Stomach smooth muscle (tissue), 2 donors: ENCODE data around the gene VTI1B.

Experiments used
- H3K27ac ChIP-seq: one replicate; pipeline ENCODE4 v1.7.0; 2013; ENCODE audit warnings: mild to moderate bottlenecking, low read length, inconsistent platforms
- H3K27me3 ChIP-seq, 2 donors: one replicate each; pipeline ENCODE4 v1.7.0; 2013; ENCODE audit warnings: low read length in 2 of 2; ENCODE audit not compliant: insufficient read depth in 2 of 2, control insufficient read depth in 1 of 2
- H3K36me3 ChIP-seq, 2 donors: one replicate each; pipeline ENCODE4 v1.7.0; 2013; ENCODE audit warnings: low read length in 2 of 2; ENCODE audit not compliant: control insufficient read depth in 2 of 2, insufficient read depth in 2 of 2
- H3K4me1 ChIP-seq: one replicate; pipeline ENCODE4 v1.7.0; 2013; ENCODE audit warnings: low read length; ENCODE audit not compliant: control insufficient read depth, insufficient read depth
- H3K4me3 ChIP-seq, 2 donors: one replicate each; pipeline ENCODE4 v1.7.0; 2013; ENCODE audit warnings: low read length in 2 of 2
- H3K9ac ChIP-seq, 2 donors: one replicate each; pipeline ENCODE4 v1.7.0; 2013; ENCODE audit warnings: low read length in 2 of 2, mild to moderate bottlenecking in 1 of 2
- H3K9me3 ChIP-seq, 2 donors: one replicate each; pipeline ENCODE4 v1.7.0; 2013; ENCODE audit warnings: low read length in 2 of 2; ENCODE audit not compliant: control insufficient read depth in 2 of 2
- donor health status: healthy.
- donor health status: Pancreatic carcinoma.

Gene VTI1B

DNA sequence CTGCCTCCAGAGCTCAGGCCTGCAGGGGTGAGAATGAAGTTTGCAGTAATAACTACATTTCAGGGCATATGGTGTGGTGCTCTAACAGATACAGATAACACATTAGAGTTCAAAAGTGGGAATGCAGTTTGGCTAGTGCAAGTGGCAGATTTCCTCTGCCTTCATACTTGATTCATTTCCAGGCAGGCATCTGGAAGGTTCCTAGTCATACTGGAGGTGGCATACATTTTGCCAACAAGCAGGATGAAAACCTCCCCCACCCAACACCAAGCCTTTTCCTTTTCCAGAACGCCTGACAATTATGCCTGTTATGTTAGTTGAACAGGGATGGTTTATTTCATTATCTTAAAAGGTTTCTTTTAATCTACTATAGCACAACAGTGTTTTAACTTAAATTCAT lies 24.3 kb downstream of the VTI1B start:
- peaks cover 12% of the 10 kb centered on the region for H3K4me1 ChIP-seq
- no peaks in the 10 kb centered on the region for H3K27me3 ChIP-seq
- no peak overlapping the region for H3K27ac ChIP-seq
- no peaks in the 10 kb centered on the region for H3K9me3 ChIP-seq
- no peak overlapping the region for H3K4me3 ChIP-seq
- H3K9ac ChIP-seq: no peak overlapping the region
- H3K36me3 ChIP-seq: peaks cover 40 to 48% of the 10 kb centered on the region in 2 donors

GRCh38 chr14:67646131-67646530 lies 28.3 kb downstream of the VTI1B start:
- H3K9ac ChIP-seq: no peak overlapping the region
- H3K4me1 ChIP-seq: peaks cover 8% of the 10 kb centered on the region
- H3K4me3 ChIP-seq: no peak overlapping the region
- no peaks in the 10 kb centered on the region for H3K27me3 ChIP-seq
- H3K9me3 ChIP-seq: no peaks in the 10 kb centered on the region
- no peak overlapping the region for H3K27ac ChIP-seq
- H3K36me3 ChIP-seq: peaks cover 26 to 34% of the 10 kb centered on the region in 2 donors

- Histone ChIP-seq H3K27ac (no peak overlapping the region), H3K4me1 (peaks cover 8% of the 10 kb centered on the region), H3K9ac (no peak overlapping the region), H3K9me3 (no peaks in the 10 kb centered on the region), H3K4me3 (no peak overlapping the region), H3K36me3 (peaks cover 19 to 27% of the 10 kb centered on the region in 2 donors), H3K27me3 (no peaks in the 10 kb centered on the region)
These were observed 29.0 kb downstream of the VTI1B start for GRCh38 chr14:67645414-67645813.

GRCh38 chr14:67644428-67644827 lies 30.0 kb downstream of the VTI1B start:
- Histone ChIP-seq H3K27ac (no peak overlapping the region), H3K36me3 (peaks cover 10 to 18% of the 10 kb centered on the region in 2 donors), H3K27me3 (no peaks in the 10 kb centered on the region), H3K9me3 (no peaks in the 10 kb centered on the region), H3K4me3 (no peak overlapping the region), H3K9ac (no peak overlapping the region), H3K4me1 (peaks cover 6% of the 10 kb centered on the region)

GRCh38 chr14:67643713-67644112 lies 30.7 kb downstream of the VTI1B start:
- Histone ChIP-seq H3K4me1 (peaks cover 6% of the 10 kb centered on the region), H3K9ac (no peak overlapping the region), H3K27ac (no peak overlapping the region), H3K4me3 (no peak overlapping the region), H3K27me3 (no peaks in the 10 kb centered on the region), H3K36me3 (peaks cover 3 to 11% of the 10 kb centered on the region in 2 donors), H3K9me3 (no peaks in the 10 kb centered on the region)

DNA sequence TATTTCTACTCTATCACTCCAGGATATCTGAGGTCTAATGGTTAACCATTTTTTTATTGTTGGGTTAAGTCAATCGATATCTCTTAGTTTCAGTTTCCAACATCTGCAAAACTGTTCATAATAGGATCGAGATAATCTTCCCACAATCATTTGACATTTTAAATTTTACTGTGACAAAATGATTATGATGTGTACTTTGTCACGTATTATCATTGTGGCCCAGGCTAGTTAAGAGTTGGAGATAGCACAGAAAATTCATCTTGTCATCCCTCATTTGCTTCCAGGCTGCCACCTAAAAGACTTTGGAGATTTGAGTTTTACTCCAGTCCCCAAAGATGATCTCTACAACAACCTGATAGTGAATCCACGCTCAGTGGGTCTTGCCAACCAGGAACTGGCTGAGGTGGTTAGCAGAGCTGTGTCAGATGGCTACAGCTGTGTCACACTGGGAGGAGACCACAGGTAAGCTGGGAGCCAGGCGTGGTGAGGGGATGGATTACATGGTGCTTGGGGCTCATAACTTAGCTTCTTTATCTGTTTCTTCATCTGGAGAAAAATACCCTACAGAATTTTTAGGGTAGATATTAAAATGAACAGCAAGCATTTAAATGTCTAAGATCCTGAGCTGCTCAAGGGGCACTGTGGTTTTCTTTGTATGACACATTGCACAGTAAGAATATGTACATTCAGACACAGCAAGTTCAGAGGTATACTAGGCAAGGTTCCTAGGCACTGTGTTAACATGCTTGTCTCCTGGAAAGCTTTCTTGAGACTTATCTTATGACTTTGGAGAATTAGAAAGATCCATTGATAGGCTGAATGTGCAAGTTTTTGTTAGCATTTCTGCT lies 32.3 kb downstream of the VTI1B start:
- H3K4me1 ChIP-seq: peaks cover 6% of the 10 kb centered on the region
- H3K9me3 ChIP-seq: no peaks in the 10 kb centered on the region
- H3K9ac ChIP-seq: no peak overlapping the region
- H3K36me3 ChIP-seq: peaks cover under 1 to 10% of the 10 kb centered on the region in 2 donors
- H3K27ac ChIP-seq: no peak overlapping the region
- H3K4me3 ChIP-seq: no peak overlapping the region
- H3K27me3 ChIP-seq: no peaks in the 10 kb centered on the region

GRCh38 chr14:67641480-67641879 lies 33.0 kb downstream of the VTI1B start:
- Histone ChIP-seq H3K36me3 (peaks cover 0 to 10% of the 10 kb centered on the region in 2 donors), H3K27ac (no peak overlapping the region), H3K27me3 (no peaks in the 10 kb centered on the region), H3K4me3 (no peak overlapping the region), H3K9me3 (no peaks in the 10 kb centered on the region), H3K9ac (no peak overlapping the region), H3K4me1 (peaks cover 6% of the 10 kb centered on the region)

GRCh38 chr14:67638642-67639041 lies 35.8 kb downstream of the VTI1B start:
- Histone ChIP-seq H3K36me3 (no peaks in the 10 kb centered on the region), H3K27ac (no peak overlapping the region), H3K9me3 (no peaks in the 10 kb centered on the region), H3K4me3 (no peak overlapping the region), H3K4me1 (no peaks in the 10 kb centered on the region), H3K27me3 (no peaks in the 10 kb centered on the region), H3K9ac (no peak overlapping the region)

GRCh38 chr14:67636361-67636919 lies 38.0 kb downstream of the VTI1B start:
- Histone ChIP-seq H3K27me3 (no peaks in the 10 kb centered on the region), H3K4me1 (no peaks in the 10 kb centered on the region), H3K9me3 (no peaks in the 10 kb centered on the region), H3K9ac (no peak overlapping the region), H3K27ac (no peak overlapping the region), H3K36me3 (no peaks in the 10 kb centered on the region), H3K4me3 (no peak overlapping the region)

GRCh38 chr14:67633451-67634147 lies 40.8 kb downstream of the VTI1B start:
- Histone ChIP-seq H3K4me3 (no peak overlapping the region), H3K9me3 (no peaks in the 10 kb centered on the region), H3K9ac (no peak overlapping the region), H3K4me1 (no peaks in the 10 kb centered on the region), H3K36me3 (no peaks in the 10 kb centered on the region), H3K27ac (no peak overlapping the region), H3K27me3 (no peaks in the 10 kb centered on the region)
